Left hindlimb (tissue), 1 donor: ENCODE measurements around the gene B4GALT5.
"Not testable (repeated sequence)": the region's sequence is repeated elsewhere in the genome, so short reads cannot be mapped to it uniquely, and the experiment has no call there.

Source experiments
- DNase-seq: peaks from one replicate; pipeline ENCODE4 v3.0.0-alpha.2; 2018

Gene B4GALT5

GRCh38 chr20:49713753-49714712 lies at the start of gene B4GALT5:
Gene B4GALT5, minus strand, starts transcription at chr20:49713878. Its CDS starts 188 bp downstream, at chr20:49713690.
- DNase-seq, result peak; percentile 89

- no peak for DNase-seq
These were observed 49.5 kb upstream of the B4GALT5 start for GRCh38 chr20:49762940-49763766.

GRCh38 chr20:49761888-49762287 lies 48.2 kb upstream of the B4GALT5 start:
- not testable (repeated sequence) for DNase-seq

- no peak for DNase-seq
These were observed 45.7 kb upstream of the B4GALT5 start for GRCh38 chr20:49759266-49759950.

GRCh38 chr20:49758781-49759180 lies 45.1 kb upstream of the B4GALT5 start:
- DNase-seq, result no peak

- no peak for DNase-seq
These were observed 43.9 kb upstream of the B4GALT5 start for GRCh38 chr20:49757597-49757996.

GRCh38 chr20:49756241-49756640 lies 42.6 kb upstream of the B4GALT5 start:
- DNase-seq, result no peak

- no peak for DNase-seq
These were observed 40.9 kb upstream of the B4GALT5 start for GRCh38 chr20:49754596-49754995.

- no peak for DNase-seq
These were observed 39.5 kb upstream of the B4GALT5 start for GRCh38 chr20:49753133-49753532.

GRCh38 chr20:49752201-49752903 lies 38.7 kb upstream of the B4GALT5 start:
- no peak for DNase-seq

GRCh38 chr20:49751397-49751736 lies 37.7 kb upstream of the B4GALT5 start:
- DNase-seq, result peak; percentile 54

GRCh38 chr20:49750611-49751396 lies 37.1 kb upstream of the B4GALT5 start:
- DNase-seq, result no peak

- no peak for DNase-seq
These were observed 35.9 kb upstream of the B4GALT5 start for GRCh38 chr20:49749625-49750024.

- DNase-seq, result no peak
These were observed 34.8 kb upstream of the B4GALT5 start for GRCh38 chr20:49748525-49748838.

- peak; percentile 86 for DNase-seq
These were observed 34.2 kb upstream of the B4GALT5 start for GRCh38 chr20:49747707-49748524.

GRCh38 chr20:49742948-49743347 lies 29.3 kb upstream of the B4GALT5 start:
- DNase-seq, result no peak

- no peak for DNase-seq
These were observed 28.3 kb upstream of the B4GALT5 start for GRCh38 chr20:49741977-49742376.

- no peak for DNase-seq
These were observed 27.1 kb upstream of the B4GALT5 start for GRCh38 chr20:49740807-49741206.

- DNase-seq, result no peak
These were observed 25.4 kb upstream of the B4GALT5 start for GRCh38 chr20:49739042-49739441.

- DNase-seq, result no peak
These were observed 23.6 kb upstream of the B4GALT5 start for GRCh38 chr20:49737260-49737659.

- no peak for DNase-seq
These were observed 16.1 kb upstream of the B4GALT5 start for GRCh38 chr20:49729780-49730179.
